Measurements from ENCODE around the gene PRRT1B.
"Not testable (repeated sequence)": the region's sequence is repeated elsewhere in the genome, so short reads cannot be mapped to it uniquely, and the experiment has no call there.

PRRT1B gene

GRCh38 chr9:131523086-131523388 lies 22.3 kb upstream of the PRRT1B start:
- DNase-seq = no peak

- no peak for DNase-seq
Observed at GRCh38 chr9:131523451-131524435, 21.6 kb upstream of the PRRT1B start.

GRCh38 chr9:131524665-131525315 lies 20.5 kb upstream of the PRRT1B start:
- no peak for DNase-seq

GRCh38 chr9:131525643-131526565 lies 19.4 kb upstream of the PRRT1B start:
- DNase-seq = no peak

- DNase-seq = no peak
Observed at GRCh38 chr9:131528186-131528585, 17.1 kb upstream of the PRRT1B start.

GRCh38 chr9:131528886-131529505 lies 16.3 kb upstream of the PRRT1B start:
- no peak for DNase-seq

- no peak for DNase-seq
Observed at GRCh38 chr9:131529597-131530545, 15.5 kb upstream of the PRRT1B start.

- no peak for DNase-seq
Observed at GRCh38 chr9:131530546-131530919, 14.8 kb upstream of the PRRT1B start.

GRCh38 chr9:131530920-131531832 lies 14.1 kb upstream of the PRRT1B start, which contains the start of gene UCK1:
Gene UCK1, minus strand, starts transcription at chr9:131531263. Its CDS starts 89 bp downstream, at chr9:131531174.
- DNase-seq = peak; percentile 61

GRCh38 chr9:131534721-131535237 lies 10.5 kb upstream of the PRRT1B start:
- peak; percentile 25 for DNase-seq

GRCh38 chr9:131537946-131538345 lies 7.4 kb upstream of the PRRT1B start:
- DNase-seq = no peak

- DNase-seq = no peak
Observed at GRCh38 chr9:131539223-131539923, 6.0 kb upstream of the PRRT1B start.

GRCh38 chr9:131543141-131543540 lies 2.2 kb upstream of the PRRT1B start:
- DNase-seq = no peak

- DNase-seq = no peak
Observed at GRCh38 chr9:131545786-131546335, 538 bp downstream of the PRRT1B start.

GRCh38 chr9:131546336-131547084 lies 1.2 kb downstream of the PRRT1B start:
- no peak for DNase-seq

GRCh38 chr9:131549186-131549585 lies 3.9 kb downstream of the PRRT1B start:
- DNase-seq = not testable (repeated sequence)

- not testable (repeated sequence) for DNase-seq
Observed at GRCh38 chr9:131550465-131550864, 5.1 kb downstream of the PRRT1B start.

- no peak for DNase-seq
Observed at GRCh38 chr9:131552030-131552429, 6.7 kb downstream of the PRRT1B start.

Measured in NCI-H2029 (cell line).